Tibial artery (tissue), 4 donors: ENCODE measurements around the gene TLK1.

Source experiments
- DNase-seq, 2 donors: peaks; one replicate each; pipeline ENCODE4 v3.0.0-alpha.2; 2019
- H3K27ac ChIP-seq, 2 donors: fragments of 200-600 bp; sonication (generic) in 1 of 2; 1 replicate in 1 of 2; 2 replicates in 1 of 2; pipeline ENCODE4 v1.5.1; 2018 to 2019; ENCODE audit warnings: mild to moderate bottlenecking in 1 of 2
- H3K27me3 ChIP-seq, 2 donors: fragments of 200-600 bp; sonication (generic) in 1 of 2; one replicate each; pipeline versions ENCODE4 v1.5.1 to v1.6.0; 2016 to 2019
- H3K36me3 ChIP-seq, 3 donors: fragments of 200-600 bp; sonication (generic) in 2 of 3; one replicate each; pipeline ENCODE4 v1.5.1; 2016 to 2019; ENCODE audit warnings: mild to moderate bottlenecking in 2 of 3
- H3K4me1 ChIP-seq, 4 donors: fragments of 200-600 bp; sonication (generic) in 2 of 4; 1 replicate in 3 of 4; 2 replicates in 1 of 4; pipeline ENCODE4 v1.5.1; 2016 to 2019
- H3K4me3 ChIP-seq, 2 donors: fragments of 200-600 bp; sonication (generic) in 1 of 2; 1 replicate in 1 of 2; 2 replicates in 1 of 2; pipeline ENCODE4 v1.5.1; 2018 to 2019; ENCODE audit warnings: mild to moderate bottlenecking in 2 of 2
- H3K9me3 ChIP-seq, 3 donors: fragments of 200-600 bp; sonication (generic) in 1 of 3; one replicate each; pipeline ENCODE4 v1.5.1; 2016 to 2019
- intact Hi-C: fragments of 100-400 bp; cut with DNase I; formaldehyde crosslinking; loops from one replicate; pipeline ENCODE4 v1.15.0; 2023; ENCODE audit warnings: low total_unique reads
- TF ChIP-seq, protein P1 (sequence below), 2 experiments: fragments of 200-600 bp in 1 of 2; fragments of 450-650 bp in 1 of 2; IDR thresholded peaks; one replicate each; pipeline ENCODE4 v1.5.1; 2017 to 2019; ENCODE audit warnings: antibody characterized with exemption in 2 of 2, mild to moderate bottlenecking in 1 of 2, moderate library complexity in 1 of 2

The TLK1 gene

DNA sequence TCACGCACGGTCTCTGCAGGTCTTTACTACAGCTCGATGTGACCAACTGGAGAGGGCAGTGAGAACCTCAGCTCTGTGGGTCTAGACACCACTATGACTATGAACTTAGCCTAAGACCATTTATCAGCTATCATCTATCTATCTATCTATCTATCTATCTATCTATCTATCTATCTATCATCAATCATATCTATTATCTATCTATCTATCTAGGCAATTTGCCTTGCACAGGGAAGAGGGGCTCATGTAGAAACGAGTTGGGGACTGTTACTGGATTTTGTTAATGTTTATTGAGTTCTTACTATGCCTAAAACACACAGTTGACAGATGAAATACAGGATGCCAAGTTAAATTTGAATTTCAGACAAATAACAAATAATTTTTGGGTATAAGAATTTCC, 41.1 kb upstream of the TLK1 start:
- TF ChIP-seq, protein P1, sequence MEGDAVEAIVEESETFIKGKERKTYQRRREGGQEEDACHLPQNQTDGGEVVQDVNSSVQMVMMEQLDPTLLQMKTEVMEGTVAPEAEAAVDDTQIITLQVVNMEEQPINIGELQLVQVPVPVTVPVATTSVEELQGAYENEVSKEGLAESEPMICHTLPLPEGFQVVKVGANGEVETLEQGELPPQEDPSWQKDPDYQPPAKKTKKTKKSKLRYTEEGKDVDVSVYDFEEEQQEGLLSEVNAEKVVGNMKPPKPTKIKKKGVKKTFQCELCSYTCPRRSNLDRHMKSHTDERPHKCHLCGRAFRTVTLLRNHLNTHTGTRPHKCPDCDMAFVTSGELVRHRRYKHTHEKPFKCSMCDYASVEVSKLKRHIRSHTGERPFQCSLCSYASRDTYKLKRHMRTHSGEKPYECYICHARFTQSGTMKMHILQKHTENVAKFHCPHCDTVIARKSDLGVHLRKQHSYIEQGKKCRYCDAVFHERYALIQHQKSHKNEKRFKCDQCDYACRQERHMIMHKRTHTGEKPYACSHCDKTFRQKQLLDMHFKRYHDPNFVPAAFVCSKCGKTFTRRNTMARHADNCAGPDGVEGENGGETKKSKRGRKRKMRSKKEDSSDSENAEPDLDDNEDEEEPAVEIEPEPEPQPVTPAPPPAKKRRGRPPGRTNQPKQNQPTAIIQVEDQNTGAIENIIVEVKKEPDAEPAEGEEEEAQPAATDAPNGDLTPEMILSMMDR (IDR thresholded peaks at IDR 0.05) = no peak
- no peaks in the 10 kb centered on the region for H3K27me3 ChIP-seq
- intact Hi-C loops = no loop called here

DNA sequence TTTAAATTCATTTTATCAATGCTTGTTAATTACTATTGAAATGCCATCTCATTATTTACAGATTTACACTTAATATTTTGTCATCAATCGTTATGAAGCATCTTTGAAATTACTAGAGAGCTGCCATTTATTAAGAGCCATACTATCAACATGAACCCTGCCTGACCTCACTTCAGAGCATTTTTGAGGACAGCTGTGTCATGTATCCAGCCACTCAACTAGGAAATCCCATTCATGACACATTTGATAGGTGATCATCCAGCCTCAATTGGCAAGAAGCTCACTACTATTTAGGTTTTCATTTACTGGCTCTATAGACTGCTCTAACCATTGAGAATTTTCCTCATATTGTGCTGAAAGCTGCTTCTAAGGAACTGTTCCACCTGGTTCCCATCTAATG, 40.6 kb upstream of the TLK1 start:
- TF ChIP-seq, protein P1 (IDR thresholded peaks at IDR 0.05) = no peak
- Histone ChIP-seq H3K4me3 (no peak overlapping the region), H3K27me3 (no peaks in the 10 kb centered on the region), H3K36me3 (no peaks in the 10 kb centered on the region), H3K9me3 (no peaks in the 10 kb centered on the region), H3K4me1 (no peaks in the 10 kb centered on the region), H3K27ac (no peak overlapping the region)
- no peak for DNase-seq
- intact Hi-C loops = no loop called here

More for the DNA sequence above, 41.1 kb upstream of the TLK1 start:
- Histone ChIP-seq H3K27ac (no peak overlapping the region), H3K9me3 (no peaks in the 10 kb centered on the region), H3K36me3 (no peaks in the 10 kb centered on the region), H3K4me3 (no peak overlapping the region), H3K4me1 (no peaks in the 10 kb centered on the region)
- DNase-seq = no peak

- TF ChIP-seq, protein P1 (IDR thresholded peaks at IDR 0.05) = no peak
- intact Hi-C loops = no loop called here
- H3K36me3 ChIP-seq = no peaks in the 10 kb centered on the region
Measured at GRCh38 chr2:171200469-171200868, 39.8 kb upstream of the TLK1 start.

DNA sequence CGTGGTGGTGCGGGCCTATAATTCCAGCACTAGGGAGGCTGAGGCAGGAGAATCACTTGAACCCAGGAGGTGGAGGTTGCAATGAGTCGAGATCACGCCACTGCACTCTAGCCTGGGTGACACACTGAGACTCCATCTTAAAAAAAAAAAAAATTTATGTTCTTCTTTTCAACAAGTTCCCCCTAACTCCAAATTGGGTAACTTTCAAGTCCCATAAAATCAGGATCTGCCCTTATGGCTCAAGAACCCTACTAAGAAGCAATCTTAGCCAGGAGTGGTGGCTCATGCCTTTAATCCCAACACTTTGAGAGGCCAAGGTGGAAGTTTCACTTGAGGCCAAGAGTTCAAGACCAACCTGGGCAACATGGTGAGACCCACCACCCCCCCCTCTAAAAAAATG, 30.3 kb upstream of the TLK1 start:
- Histone ChIP-seq H3K4me3 (no peak overlapping the region), H3K27me3 (no peaks in the 10 kb centered on the region), H3K9me3 (no peaks in the 10 kb centered on the region), H3K36me3 (no peaks in the 10 kb centered on the region), H3K4me1 (peaks cover 0 to 3% (median 0%) of the 10 kb centered on the region in 4 donors), H3K27ac (no peak overlapping the region)
- TF ChIP-seq, protein P1 (IDR thresholded peaks at IDR 0.05) = no peak
- DNase-seq = no peak
- intact Hi-C loops = no loop called here

More at GRCh38 chr2:171200469-171200868, 39.8 kb upstream of the TLK1 start:
- no peaks in the 10 kb centered on the region for H3K27me3 ChIP-seq
- H3K4me1 ChIP-seq = no peaks in the 10 kb centered on the region
- H3K27ac ChIP-seq = no peak overlapping the region
- no peak for DNase-seq
- no peak overlapping the region for H3K4me3 ChIP-seq
- H3K9me3 ChIP-seq = no peaks in the 10 kb centered on the region

DNA sequence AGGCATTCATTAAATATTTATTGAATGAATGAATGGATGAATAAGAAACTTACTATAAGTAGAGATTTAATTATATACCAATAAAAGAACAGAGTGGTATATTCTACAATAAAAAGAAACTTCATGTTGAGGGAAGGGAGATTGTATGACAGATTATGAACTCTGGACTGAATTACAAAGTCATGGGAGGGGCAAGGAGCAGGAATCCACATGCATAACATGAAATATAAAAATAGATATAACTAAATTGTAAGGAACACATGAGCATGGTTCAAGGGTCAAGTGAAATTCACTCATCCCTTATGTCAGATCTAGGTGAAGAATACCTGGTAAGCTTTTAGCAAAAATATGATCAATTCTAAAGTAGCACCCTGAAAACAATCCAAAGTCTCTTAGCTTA, 27.1 kb upstream of the TLK1 start:
- Histone ChIP-seq H3K9me3 (no peaks in the 10 kb centered on the region), H3K36me3 (no peaks in the 10 kb centered on the region), H3K27me3 (no peaks in the 10 kb centered on the region), H3K4me3 (no peak overlapping the region), H3K4me1 (peaks cover 0 to 15% (median 5%) of the 10 kb centered on the region in 4 donors), H3K27ac (no peak overlapping the region)
- no peak for DNase-seq
- TF ChIP-seq, protein P1 (IDR thresholded peaks at IDR 0.05) = no peak
- intact Hi-C loops = no loop called here

DNA sequence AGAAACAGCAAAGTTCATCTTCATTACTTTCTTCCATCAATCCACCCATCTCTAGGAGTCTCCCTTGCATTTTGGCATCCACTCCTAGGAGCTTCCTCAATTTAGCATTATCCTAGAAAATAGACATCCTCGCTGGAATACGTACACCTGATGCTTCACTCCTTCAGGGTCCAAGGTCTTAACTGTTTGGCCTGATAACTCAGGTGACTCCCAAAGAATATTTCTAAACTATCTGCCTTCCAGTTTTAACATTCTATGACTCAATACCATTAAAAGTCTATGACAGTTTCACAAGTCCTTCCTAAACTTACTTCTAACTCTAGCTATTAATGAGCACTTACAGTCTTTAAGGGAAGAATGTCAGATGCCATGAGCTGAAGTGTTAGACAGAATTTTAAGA, 26.5 kb upstream of the TLK1 start:
- TF ChIP-seq, protein P1 (IDR thresholded peaks at IDR 0.05) = no peak
- no peaks in the 10 kb centered on the region for H3K36me3 ChIP-seq
- intact Hi-C loops = no loop called here
- no peaks in the 10 kb centered on the region for H3K27me3 ChIP-seq
- DNase-seq = no peak
- no peak overlapping the region for H3K4me3 ChIP-seq
- H3K4me1 ChIP-seq = peaks cover 0 to 15% (median 5%) of the 10 kb centered on the region in 4 donors
- no peak overlapping the region for H3K27ac ChIP-seq
- H3K9me3 ChIP-seq = no peaks in the 10 kb centered on the region
